Esophagus squamous epithelium (tissue), 5 donors: ENCODE data around the gene TECPR2. TPM values are rescaled to one million over a fixed set of nuclear protein-coding genes. Genes with fewer than 3 reads are reported as not detected.

Source experiments
- DNase-seq: peaks from one replicate; lab custom pipeline; 2025; lab: John Stamatoyannopoulos, UW
- H3K27ac ChIP-seq, 4 donors: fragments of 200-600 bp; sonication (generic); one replicate each; pipeline ENCODE4 v1.5.1; 2016 to 2019; ENCODE audit warnings: mild to moderate bottlenecking in 1 of 4
- H3K27me3 ChIP-seq, 4 donors: fragments of 200-600 bp; sonication (generic); 1 replicate in 3 of 4; 2 replicates in 1 of 4; pipeline versions ENCODE4 v1.5.1 to v1.6.0; 2017 to 2021; ENCODE audit warnings: antibody characterized with exemption in 1 of 4
- H3K36me3 ChIP-seq, 3 donors: fragments of 200-600 bp; sonication (generic); one replicate each; pipeline ENCODE4 v1.5.1; 2016 to 2019
- H3K4me1 ChIP-seq, 3 donors: fragments of 200-600 bp; sonication (generic); one replicate each; pipeline ENCODE4 v1.5.1; 2017 to 2019
- H3K4me3 ChIP-seq, 4 donors: fragments of 200-600 bp; sonication (generic); 1 replicate in 3 of 4; 2 replicates in 1 of 4; pipeline ENCODE4 v1.5.1; 2016 to 2019; ENCODE audit warnings: mild to moderate bottlenecking in 2 of 4, moderate library complexity in 1 of 4
- H3K9me3 ChIP-seq, 3 donors: fragments of 200-600 bp; sonication (generic); one replicate each; pipeline ENCODE4 v1.5.1; 2016 to 2019
- POLR2A ChIP-seq, 4 donors: fragments of 450-650 bp; IDR thresholded peaks; one replicate each; pipeline ENCODE4 v1.6.1; 2017; ENCODE audit warnings: antibody characterized with exemption in 4 of 4, mild to moderate bottlenecking in 4 of 4, moderate library complexity in 3 of 4
- WGBS, 2 donors: methylation state at CpG; one replicate each; pipeline ENCODE4 v1.1.5; 2018; 5-methylcytosine and 5-hydroxymethylcytosine counted together
- intact Hi-C: fragments of 100-400 bp; cut with DNase I; formaldehyde crosslinking; loops from one replicate; pipeline ENCODE4 v1.15.0; 2022
- total RNA-seq, 4 donors: library from RNA; depleted of rRNA; stranded (reverse); fragments of >200 nt; gene quantifications; one replicate each; pipeline ENCODE4 v1.1.0, GENCODE V29; 2016
- TF ChIP-seq, protein P1 (sequence below), 6 experiments: fragments of 450-650 bp in 4 of 6; fragments of 200-600 bp in 2 of 6; sonication (generic) in 2 of 6; IDR thresholded peaks; one replicate each; pipeline ENCODE4 v1.5.1; 2016 to 2019; ENCODE audit warnings: antibody characterized with exemption in 6 of 6, mild to moderate bottlenecking in 4 of 6, moderate library complexity in 4 of 6
- donor health status: DM: yes; HTN: yes; CAD: no.

The TECPR2 gene
- total RNA-seq, 4 donors from 2014 or later = 5.4 to 18.1 (median 12.9) TPM

DNA sequence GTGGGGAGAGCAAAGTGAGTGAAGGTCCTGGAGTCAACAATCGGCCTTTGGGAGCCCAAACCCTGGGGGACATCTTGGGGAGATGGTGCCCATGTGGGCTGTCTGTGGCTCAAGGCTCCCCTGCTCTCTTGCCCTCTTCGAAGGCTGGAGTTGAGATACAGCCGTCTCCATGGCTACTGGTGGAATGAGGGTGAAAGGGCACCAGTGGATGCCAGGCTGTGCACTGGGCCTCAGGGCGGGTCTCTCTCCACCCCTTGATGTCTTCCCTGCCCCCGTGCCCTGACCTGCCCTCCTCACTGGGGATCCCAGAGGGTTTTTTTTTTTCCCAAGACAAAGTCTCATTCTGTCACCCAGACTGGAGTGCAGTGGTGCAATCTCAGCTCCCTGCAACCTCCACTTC lies 148.8 kb downstream of the TECPR2 start:
- DNase-seq = no peak
- no peaks in the 10 kb centered on the region for H3K27me3 ChIP-seq
- intact Hi-C loops = no loop called here
- H3K4me3 ChIP-seq = no peak overlapping the region
- H3K27ac ChIP-seq = peak overlapping the region in 3 of 4 donors; percentile 88 to 95 (median 91)
- H3K4me1 ChIP-seq = peaks cover 21 to 39% (median 26%) of the 10 kb centered on the region in 3 donors
- no peaks in the 10 kb centered on the region for H3K9me3 ChIP-seq
- WGBS, 2 donors = 79 to 87% methylated on average over 4 to 5 of the region's 5 CpGs
- H3K36me3 ChIP-seq = peaks cover 0 to 14% (median 0%) of the 10 kb centered on the region in 3 donors
- TF ChIP-seq POLR2A (IDR thresholded peaks at IDR 0.05) = no peak
- TF ChIP-seq, protein P1, sequence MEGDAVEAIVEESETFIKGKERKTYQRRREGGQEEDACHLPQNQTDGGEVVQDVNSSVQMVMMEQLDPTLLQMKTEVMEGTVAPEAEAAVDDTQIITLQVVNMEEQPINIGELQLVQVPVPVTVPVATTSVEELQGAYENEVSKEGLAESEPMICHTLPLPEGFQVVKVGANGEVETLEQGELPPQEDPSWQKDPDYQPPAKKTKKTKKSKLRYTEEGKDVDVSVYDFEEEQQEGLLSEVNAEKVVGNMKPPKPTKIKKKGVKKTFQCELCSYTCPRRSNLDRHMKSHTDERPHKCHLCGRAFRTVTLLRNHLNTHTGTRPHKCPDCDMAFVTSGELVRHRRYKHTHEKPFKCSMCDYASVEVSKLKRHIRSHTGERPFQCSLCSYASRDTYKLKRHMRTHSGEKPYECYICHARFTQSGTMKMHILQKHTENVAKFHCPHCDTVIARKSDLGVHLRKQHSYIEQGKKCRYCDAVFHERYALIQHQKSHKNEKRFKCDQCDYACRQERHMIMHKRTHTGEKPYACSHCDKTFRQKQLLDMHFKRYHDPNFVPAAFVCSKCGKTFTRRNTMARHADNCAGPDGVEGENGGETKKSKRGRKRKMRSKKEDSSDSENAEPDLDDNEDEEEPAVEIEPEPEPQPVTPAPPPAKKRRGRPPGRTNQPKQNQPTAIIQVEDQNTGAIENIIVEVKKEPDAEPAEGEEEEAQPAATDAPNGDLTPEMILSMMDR (IDR thresholded peaks at IDR 0.05) = no peak

DNA sequence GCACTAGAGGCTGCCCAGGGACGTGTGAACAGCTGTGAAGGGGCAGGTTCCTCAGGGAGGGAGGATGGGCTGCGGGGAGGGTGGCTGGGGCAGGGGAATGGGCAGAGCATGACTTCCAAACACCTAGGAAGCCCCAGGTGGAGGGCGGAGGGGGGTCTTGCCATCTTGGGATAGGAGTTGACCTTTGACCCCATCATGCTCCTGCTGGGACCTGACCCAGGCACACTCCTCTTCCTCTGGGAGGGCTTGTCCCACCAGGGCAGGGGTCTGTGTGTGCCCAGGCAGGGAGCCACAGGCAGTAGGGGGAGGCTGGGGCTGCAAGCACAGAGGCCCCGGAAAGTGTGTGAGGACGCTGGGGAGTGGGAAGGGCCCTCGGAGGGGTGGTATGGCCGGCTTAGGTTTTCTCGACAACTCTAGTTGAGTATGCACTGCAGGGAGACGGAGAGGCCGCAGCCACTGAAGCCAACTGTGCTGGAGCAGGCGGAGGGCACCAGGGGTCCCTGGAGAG lies 150.1 kb downstream of the TECPR2 start:
- WGBS, 2 donors = 93 to 100% methylated on average over 2 to 3 of the region's 11 CpGs
- H3K4me1 ChIP-seq = peaks cover 23 to 49% (median 33%) of the 10 kb centered on the region in 3 donors
- DNase-seq = no peak
- H3K27me3 ChIP-seq = no peaks in the 10 kb centered on the region
- no peak overlapping the region for H3K27ac ChIP-seq
- H3K36me3 ChIP-seq = peaks cover 0 to 1% (median 0%) of the 10 kb centered on the region in 3 donors
- no peak overlapping the region for H3K4me3 ChIP-seq
- TF ChIP-seq POLR2A (IDR thresholded peaks at IDR 0.05) = no peak
- TF ChIP-seq, protein P1 (IDR thresholded peaks at IDR 0.05) = no peak
- intact Hi-C loops = no loop called here
- H3K9me3 ChIP-seq = no peaks in the 10 kb centered on the region

DNA sequence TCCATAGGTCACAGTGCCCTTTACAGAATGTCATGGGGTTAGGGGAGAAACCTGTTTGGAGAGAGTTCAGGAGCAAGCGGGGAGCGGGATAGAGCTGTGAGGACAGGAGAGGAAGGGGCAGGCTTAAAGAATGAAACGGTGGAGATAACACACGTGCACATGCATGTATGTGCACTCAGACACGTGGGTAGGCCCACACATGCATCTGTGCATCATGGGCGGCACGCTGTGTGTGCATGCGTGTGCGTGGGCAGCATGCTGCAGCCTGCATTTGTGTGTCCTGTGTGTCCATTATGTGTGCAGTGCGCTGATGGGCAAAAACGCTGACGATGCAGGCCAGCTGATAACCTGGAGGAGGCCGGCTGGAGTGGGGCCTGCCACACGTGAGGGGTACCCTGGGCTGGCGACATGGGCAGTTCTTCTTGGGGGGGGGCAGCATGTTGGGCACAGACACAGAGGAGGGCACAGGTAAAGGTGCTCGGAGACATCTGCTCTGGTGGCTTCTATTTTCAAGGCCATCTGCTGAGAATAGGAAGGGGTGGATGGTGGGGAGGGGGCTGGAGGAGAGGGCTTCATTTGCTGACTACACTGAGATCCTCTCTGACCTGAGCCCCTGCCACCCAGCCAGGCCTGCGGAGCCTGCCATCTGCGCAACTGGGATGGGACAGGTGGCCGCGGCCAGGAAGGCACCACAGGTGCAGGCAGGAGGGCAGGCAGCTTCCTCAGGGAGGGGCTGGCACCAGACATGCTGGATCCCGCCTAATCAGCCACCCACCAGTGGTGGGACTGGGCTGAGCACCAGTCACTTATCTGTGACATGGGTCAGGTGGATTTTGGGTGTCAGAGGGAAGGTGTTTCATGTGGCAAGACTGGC lies 151.4 kb downstream of the TECPR2 start:
- intact Hi-C loops = no loop called here
- Histone ChIP-seq H3K27me3 (no peaks in the 10 kb centered on the region), H3K9me3 (no peaks in the 10 kb centered on the region), H3K36me3 (no peaks in the 10 kb centered on the region), H3K27ac (no peak overlapping the region), H3K4me1 (peaks cover 14 to 36% (median 23%) of the 10 kb centered on the region in 3 donors), H3K4me3 (no peak overlapping the region)
- no peak for TF ChIP-seq POLR2A (IDR thresholded peaks at IDR 0.05)
- TF ChIP-seq, protein P1 (IDR thresholded peaks at IDR 0.05) = no peak
- no peak for DNase-seq
- WGBS, 2 donors = 80 to 90% methylated on average over 10 to 19 of the region's 21 CpGs

DNA sequence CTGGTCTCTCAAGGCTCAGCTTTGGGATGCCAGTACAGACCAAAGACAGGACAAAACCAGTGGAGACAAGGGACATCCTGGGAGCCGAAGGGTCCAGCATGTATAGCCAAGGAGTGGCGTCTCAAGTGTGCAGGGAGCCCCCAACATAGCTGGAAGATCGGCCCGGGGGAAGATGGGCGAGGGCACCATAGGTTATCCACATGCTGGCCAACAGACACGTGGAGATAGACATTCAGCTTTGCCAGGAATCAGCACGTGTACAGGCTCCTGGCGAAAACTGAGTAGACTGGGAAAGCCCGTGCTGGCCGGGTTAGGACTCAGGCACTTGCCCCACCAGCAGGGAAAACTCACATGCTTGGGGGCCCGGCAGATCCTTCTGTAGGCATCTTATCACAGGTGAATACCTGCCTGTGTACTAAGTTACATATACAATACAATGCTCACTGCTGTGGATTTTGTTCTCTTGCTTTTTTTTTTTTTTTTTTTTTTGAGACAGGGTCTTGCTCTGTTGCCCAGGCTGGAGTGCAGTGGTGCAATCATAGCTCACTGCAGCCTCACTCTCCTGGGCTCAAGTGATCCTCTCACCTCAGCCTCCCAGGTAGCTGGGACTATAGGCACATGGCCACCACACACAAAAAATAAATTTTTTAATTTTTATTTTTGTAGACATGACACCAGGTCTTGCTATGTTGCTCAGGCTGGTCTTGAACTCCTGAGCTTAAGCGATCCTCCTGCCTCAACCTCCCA lies 152.4 kb downstream of the TECPR2 start:
- Histone ChIP-seq H3K27ac (no peak overlapping the region), H3K36me3 (no peaks in the 10 kb centered on the region), H3K4me3 (no peak overlapping the region), H3K9me3 (no peaks in the 10 kb centered on the region), H3K4me1 (peaks cover 14 to 33% (median 21%) of the 10 kb centered on the region in 3 donors), H3K27me3 (no peaks in the 10 kb centered on the region)
- TF ChIP-seq, protein P1 (IDR thresholded peaks at IDR 0.05) = no peak
- no peak for DNase-seq
- intact Hi-C loops = no loop called here
- 77 to 85% methylated on average over 11 to 12 of the region's 12 CpGs for WGBS, 2 donors
